SJSA1 (cell line): ENCODE data around the gene CYP26C1. TPM values are rescaled to one million over a fixed set of nuclear protein-coding genes. Genes with fewer than 3 reads are reported as not detected.
"Not testable (repeated sequence)": the region's sequence is repeated elsewhere in the genome, so short reads cannot be mapped to it uniquely, and the experiment has no call there.

Source experiments
- DNase-seq, 2 experiments: peaks; one replicate each; pipeline ENCODE4 v3.0.0-alpha.2; 2015 to 2020; ENCODE audit warnings: low spot score in 2 of 2, low read depth in 1 of 2
- H3K27ac ChIP-seq: fragments of 250-450 bp; sonication (Bioruptor Pico); 2 replicates; pipeline ENCODE4 v1.5.1; 2020; ENCODE audit warnings: mild to moderate bottlenecking, moderate library complexity
- H3K27me3 ChIP-seq: fragments of 250-450 bp; sonication (Bioruptor Pico); replicated peaks from 2 replicates; pipeline ENCODE4 v1.5.1; 2020; ENCODE audit warnings: mild to moderate bottlenecking, moderate library complexity
- H3K36me3 ChIP-seq: fragments of 250-450 bp; sonication (Bioruptor Pico); 2 replicates; pipeline ENCODE4 v1.5.1; 2020; ENCODE audit warnings: mild to moderate bottlenecking
- H3K4me1 ChIP-seq: fragments of 250-450 bp; sonication (Bioruptor Pico); replicated peaks from 2 replicates; pipeline ENCODE4 v1.6.1; 2021; ENCODE audit warnings: mild to moderate bottlenecking
- H3K4me3 ChIP-seq: fragments of 250-450 bp; sonication (Bioruptor Pico); 2 replicates; pipeline ENCODE4 v1.5.1; 2020; ENCODE audit warnings: mild to moderate bottlenecking
- H3K9me3 ChIP-seq: fragments of 250-450 bp; sonication (Bioruptor Pico); replicated peaks from 2 replicates; pipeline ENCODE4 v1.5.1; 2020; ENCODE audit warnings: mild to moderate bottlenecking
- total RNA-seq: library from RNA; depleted of rRNA; stranded (reverse); fragments of >200 nt; shearing (Covaris generic); gene quantifications from 2 replicates; pipeline ENCODE4 v1.2.3, GENCODE V29; 2014

CYP26C1 gene
- total RNA-seq, 1 experiment from 2014 or later = not detected

DNA sequence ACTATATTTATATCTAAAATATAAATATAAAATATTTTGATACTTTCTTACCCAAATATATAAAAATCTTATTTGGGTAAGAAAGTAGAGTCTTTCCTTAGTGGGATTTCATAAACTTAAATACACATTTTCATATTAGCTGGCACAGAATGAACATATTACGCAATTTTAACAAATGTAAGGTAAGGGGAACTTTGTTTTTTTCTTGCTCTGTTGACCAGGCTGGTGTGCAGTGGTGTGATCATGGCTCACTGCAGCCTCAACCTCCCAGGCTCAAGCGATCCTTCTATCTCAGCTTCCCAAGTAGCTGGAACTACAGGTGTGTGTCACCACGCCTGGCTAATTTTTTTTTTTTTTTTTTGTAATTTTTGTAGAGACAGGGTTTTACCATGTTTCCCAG lies 31.4 kb downstream of the CYP26C1 start:
- Histone ChIP-seq H3K9me3 (no peaks in the 10 kb centered on the region), H3K36me3 (no peaks in the 10 kb centered on the region), H3K27me3 (no peaks in the 10 kb centered on the region), H3K4me1 (no peaks in the 10 kb centered on the region), H3K27ac (no peak overlapping the region), H3K4me3 (no peak overlapping the region)
- DNase-seq = peak in 1 of 2 experiments; percentile 6

DNA sequence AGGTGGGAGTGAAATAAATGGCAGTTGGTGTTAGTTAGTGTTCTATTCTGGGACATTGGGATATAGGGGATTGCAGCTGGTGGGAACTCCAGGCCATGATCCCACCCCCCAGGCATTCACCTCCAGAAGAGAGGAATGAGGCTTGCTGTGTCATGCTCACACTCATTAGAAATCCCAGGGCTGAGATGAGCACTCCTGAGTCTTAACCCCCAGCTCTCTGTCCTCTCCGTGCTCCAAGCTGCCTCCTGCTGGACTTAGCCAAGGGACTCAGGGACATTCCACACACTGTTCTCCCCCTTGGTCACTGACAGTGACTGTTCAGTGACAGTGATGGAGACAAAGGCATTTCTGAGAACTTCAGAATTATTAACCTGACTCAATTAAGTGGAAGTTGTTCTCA lies 34.6 kb downstream of the CYP26C1 start:
- DNase-seq = peak in 1 of 2 experiments; percentile 19

DNA sequence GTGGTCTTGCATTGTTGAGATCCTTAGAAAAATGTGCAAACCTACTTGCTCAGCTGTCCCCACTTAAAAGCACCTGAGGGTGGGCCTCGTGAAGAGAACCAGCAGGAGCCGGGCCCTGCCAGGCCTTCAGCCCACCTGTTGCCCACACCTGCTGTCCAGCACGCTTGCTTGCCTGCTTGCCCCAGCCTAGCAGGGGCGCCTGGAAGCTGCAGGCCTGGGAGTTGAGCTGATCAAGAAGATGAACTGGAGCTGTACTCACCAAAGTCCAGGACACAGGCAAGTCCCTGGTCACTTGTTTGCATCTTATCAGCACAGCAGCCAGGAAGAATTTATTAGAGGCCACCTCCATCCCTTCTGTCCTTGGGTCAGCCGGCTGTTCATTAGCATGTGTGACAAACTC lies 36.3 kb downstream of the CYP26C1 start:
- Histone ChIP-seq H3K9me3 (no peaks in the 10 kb centered on the region), H3K27ac (no peak overlapping the region), H3K36me3 (no peaks in the 10 kb centered on the region), H3K27me3 (no peaks in the 10 kb centered on the region), H3K4me3 (no peak overlapping the region), H3K4me1 (no peaks in the 10 kb centered on the region)
- peak in 1 of 2 experiments; percentile 25 for DNase-seq

More for the DNA sequence above, 34.6 kb downstream of the CYP26C1 start:
- no peaks in the 10 kb centered on the region for H3K36me3 ChIP-seq
- H3K27ac ChIP-seq = no peak overlapping the region
- H3K27me3 ChIP-seq = no peaks in the 10 kb centered on the region
- H3K4me3 ChIP-seq = no peak overlapping the region
- H3K9me3 ChIP-seq = no peaks in the 10 kb centered on the region
- H3K4me1 ChIP-seq = no peaks in the 10 kb centered on the region

DNA sequence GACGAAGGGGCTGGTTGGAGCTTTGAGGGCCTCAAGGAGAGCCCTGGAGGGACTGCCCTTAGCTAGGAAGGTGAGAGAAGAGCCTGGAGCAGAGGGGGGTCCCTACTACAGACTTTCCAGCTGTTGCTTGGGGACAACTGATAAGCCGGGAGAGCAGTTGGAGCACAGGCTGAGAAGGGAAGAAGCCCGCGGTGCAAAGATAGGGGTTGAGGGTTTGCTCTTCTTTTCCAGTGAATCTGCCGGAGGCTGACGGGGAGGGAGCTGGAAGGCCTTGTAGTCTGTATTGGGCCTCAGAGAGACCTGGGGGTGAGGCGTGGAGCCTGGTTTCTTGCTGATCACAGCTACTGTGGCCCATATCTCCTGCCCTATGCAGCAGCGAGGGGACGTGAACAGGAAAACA lies 36.8 kb downstream of the CYP26C1 start:
- H3K4me1 ChIP-seq = no peaks in the 10 kb centered on the region
- H3K9me3 ChIP-seq = no peaks in the 10 kb centered on the region
- H3K4me3 ChIP-seq = no peak overlapping the region
- no peaks in the 10 kb centered on the region for H3K36me3 ChIP-seq
- no peak overlapping the region for H3K27ac ChIP-seq
- H3K27me3 ChIP-seq = no peaks in the 10 kb centered on the region
- DNase-seq = peak in 1 of 2 experiments; percentile 21

DNA sequence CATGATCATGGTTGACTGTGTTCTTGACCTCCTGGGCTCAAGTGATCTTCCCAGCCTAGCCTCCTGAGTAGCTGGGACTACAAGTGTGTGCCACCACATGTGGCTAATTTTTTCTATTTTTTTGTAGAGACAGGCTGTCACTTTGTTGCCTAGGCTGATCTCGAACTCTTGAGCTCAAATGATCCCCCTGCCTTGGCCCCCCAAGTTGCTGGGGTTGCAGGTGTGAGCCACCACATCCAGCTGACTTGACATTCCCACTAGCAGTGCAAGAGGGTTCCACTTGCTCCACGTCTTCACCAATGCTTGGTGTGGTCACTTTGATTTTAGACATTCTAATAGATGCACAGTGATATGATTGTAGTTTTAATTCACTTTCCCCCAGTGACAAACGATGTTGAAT lies 38.2 kb downstream of the CYP26C1 start:
- H3K9me3 ChIP-seq = no peaks in the 10 kb centered on the region
- DNase-seq = no peak
- no peaks in the 10 kb centered on the region for H3K4me1 ChIP-seq
- no peak overlapping the region for H3K4me3 ChIP-seq
- H3K36me3 ChIP-seq = no peaks in the 10 kb centered on the region
- H3K27me3 ChIP-seq = no peaks in the 10 kb centered on the region
- no peak overlapping the region for H3K27ac ChIP-seq

DNA sequence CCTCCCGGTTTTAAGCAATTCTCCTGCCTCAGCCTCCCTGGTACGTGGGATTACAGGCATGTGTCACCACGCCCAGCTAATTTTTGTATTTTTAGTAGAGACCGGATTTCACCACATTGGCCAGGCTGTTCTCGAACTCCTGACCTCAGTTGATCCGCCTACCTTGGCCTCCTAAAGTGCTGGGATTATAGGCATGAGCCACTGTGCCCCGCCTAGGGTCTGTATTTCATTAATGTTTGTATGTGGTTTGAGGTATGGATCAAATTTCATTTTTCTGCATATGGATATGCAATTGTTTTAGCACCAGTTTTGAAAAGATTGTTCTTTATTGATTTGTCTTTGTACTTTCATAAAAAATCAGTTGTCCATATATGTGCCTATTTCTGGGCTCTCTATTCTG lies 39.1 kb downstream of the CYP26C1 start:
- H3K4me3 ChIP-seq = no peak overlapping the region
- DNase-seq = peak in 1 of 2 experiments; percentile 13
- no peaks in the 10 kb centered on the region for H3K27me3 ChIP-seq
- no peaks in the 10 kb centered on the region for H3K4me1 ChIP-seq
- no peaks in the 10 kb centered on the region for H3K9me3 ChIP-seq
- H3K36me3 ChIP-seq = no peaks in the 10 kb centered on the region
- H3K27ac ChIP-seq = no peak overlapping the region

DNA sequence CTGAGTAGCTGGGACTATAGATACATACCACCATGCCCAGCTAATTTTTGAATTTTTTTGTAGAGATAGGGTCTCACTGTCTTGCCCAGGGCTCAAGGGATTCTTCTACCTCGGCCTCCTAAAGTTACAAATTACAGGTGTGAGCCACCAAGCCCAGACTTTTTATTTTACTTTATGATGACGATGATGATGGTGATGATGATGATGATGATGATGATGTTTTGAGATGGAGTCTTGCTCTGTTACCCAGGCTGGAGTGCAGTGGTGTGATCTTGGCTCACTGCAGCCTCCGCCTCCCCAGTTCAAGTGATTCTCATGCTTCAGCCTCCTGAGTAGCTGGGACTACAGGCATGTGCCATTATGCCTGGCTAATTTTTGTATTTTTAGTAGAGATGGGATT lies 40.5 kb downstream of the CYP26C1 start:
- H3K4me1 ChIP-seq, H3K36me3 ChIP-seq, H3K9me3 ChIP-seq, H3K27me3 ChIP-seq, H3K4me3 ChIP-seq, DNase-seq, H3K27ac ChIP-seq: not testable (repeated sequence)

DNA sequence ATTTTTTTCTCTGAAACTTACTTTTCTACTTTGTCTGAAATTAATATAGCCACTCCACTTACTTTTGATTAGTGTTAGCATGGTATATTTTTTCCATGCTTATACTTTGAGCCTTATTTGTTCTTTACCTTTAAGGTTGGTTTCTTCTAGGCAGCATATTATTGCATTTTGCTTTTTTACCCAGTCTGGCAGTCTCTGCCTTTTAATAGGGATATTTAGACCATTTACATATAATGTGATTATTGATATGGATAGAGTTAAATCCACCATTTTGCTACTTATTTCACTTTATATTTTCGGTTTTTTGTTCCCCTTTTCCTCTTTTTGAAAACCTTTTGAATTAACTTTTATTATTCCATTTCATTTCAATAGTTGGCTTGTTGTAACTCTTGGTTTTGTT lies 43.4 kb downstream of the CYP26C1 start:
- Histone ChIP-seq H3K9me3 (peaks cover 4% of the 10 kb centered on the region; the same call in 1 of the 2 replicates), H3K4me3 (no peak overlapping the region), H3K27me3 (no peaks in the 10 kb centered on the region), H3K4me1 (no peaks in the 10 kb centered on the region), H3K27ac (no peak overlapping the region), H3K36me3 (no peaks in the 10 kb centered on the region)
- DNase-seq = no peak

DNA sequence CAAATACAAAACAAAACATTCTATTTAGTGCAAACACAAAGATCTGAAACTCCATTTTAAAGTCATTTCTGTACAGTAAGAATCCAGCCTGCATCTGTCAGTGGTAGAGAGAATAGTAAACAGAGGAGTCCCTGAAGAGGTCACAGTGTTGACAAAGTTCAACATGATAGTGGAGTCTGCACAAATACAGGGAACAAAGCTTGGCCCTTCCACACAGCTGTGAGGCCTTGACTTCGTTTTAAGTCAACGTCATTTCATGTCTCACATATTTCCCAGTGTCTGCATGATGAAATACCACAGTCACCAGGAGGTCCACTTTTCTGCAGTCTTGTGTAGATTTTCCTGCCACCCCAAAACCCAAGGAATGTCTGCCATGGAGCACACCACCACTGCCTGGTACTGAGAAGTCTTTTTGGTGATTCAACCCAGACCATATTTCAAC lies 46.1 kb downstream of the CYP26C1 start:
- Histone ChIP-seq H3K27me3 (no peaks in the 10 kb centered on the region), H3K9me3 (peaks cover 4% of the 10 kb centered on the region; the same call in 1 of the 2 replicates), H3K36me3 (no peaks in the 10 kb centered on the region), H3K4me3 (no peak overlapping the region), H3K4me1 (no peaks in the 10 kb centered on the region), H3K27ac (no peak overlapping the region)
- DNase-seq = peak; percentile 4 to 12

DNA sequence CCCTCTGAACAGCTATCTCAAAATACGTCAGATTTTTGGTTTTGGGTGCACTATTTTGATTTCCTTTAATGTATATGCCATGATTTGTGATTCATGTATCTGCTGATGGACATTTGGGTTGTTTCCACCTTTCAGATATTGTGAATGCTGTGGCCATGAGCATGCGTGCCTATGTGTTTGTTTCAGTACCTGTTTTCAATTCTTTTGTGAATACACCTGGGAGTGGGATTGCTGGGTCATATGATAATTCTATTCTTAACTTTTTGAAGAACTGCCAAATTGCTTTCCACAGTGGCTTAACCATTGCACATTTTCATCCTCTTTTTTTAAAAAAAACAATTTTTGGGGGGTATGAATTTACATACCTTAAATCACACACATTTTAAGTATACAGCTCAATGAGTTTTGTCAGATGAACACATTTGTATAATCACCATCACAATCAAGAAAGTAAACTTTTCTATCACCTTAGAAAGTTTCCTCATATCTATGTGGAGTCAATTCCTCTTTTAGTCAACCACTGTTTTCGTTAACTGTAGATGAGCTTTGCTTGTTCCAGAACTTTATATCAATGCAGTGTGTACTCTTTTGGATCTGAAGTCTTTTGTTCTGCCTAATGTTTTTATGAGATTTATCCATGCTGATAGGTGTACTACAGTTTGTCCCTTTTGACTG lies 50.0 kb downstream of the CYP26C1 start:
- H3K4me1 ChIP-seq = 0 out of 2 replicates have a peak, but pooled peaks cover 3% of the 10 kb centered on the region
- H3K9me3 ChIP-seq = peaks cover 7% of the 10 kb centered on the region; the same call in 1 of the 2 replicates
- no peak overlapping the region for H3K4me3 ChIP-seq
- H3K27ac ChIP-seq = no peak overlapping the region
- DNase-seq = no peak
- no peaks in the 10 kb centered on the region for H3K27me3 ChIP-seq
- H3K36me3 ChIP-seq = no peaks in the 10 kb centered on the region

DNA sequence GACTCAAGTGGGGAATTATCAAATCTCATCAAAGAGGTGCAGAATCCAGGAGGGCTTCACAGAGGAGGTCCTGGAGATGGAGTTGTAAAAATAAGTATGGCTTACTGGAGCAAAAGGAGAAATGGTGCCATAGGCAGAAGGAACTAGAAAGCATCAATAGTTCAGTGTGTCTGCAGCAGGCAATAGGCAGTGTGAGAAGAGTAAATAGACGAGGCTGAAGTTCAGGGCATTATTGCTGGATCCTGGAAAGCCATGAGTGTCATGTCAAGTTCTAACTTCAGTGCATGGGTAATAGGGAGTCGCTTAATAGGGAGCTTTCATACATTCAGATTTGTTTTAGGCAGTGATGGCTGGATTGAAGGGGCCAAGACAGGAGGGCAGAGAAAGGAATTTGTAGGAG lies 52.4 kb downstream of the CYP26C1 start:
- Histone ChIP-seq H3K4me1 (0 out of 2 replicates have a peak, but pooled peaks cover 4% of the 10 kb centered on the region), H3K27me3 (no peaks in the 10 kb centered on the region), H3K27ac (no peak overlapping the region), H3K4me3 (no peak overlapping the region), H3K36me3 (no peaks in the 10 kb centered on the region), H3K9me3 (peaks cover 7% of the 10 kb centered on the region; the same call in 1 of the 2 replicates)
- DNase-seq = no peak

DNA sequence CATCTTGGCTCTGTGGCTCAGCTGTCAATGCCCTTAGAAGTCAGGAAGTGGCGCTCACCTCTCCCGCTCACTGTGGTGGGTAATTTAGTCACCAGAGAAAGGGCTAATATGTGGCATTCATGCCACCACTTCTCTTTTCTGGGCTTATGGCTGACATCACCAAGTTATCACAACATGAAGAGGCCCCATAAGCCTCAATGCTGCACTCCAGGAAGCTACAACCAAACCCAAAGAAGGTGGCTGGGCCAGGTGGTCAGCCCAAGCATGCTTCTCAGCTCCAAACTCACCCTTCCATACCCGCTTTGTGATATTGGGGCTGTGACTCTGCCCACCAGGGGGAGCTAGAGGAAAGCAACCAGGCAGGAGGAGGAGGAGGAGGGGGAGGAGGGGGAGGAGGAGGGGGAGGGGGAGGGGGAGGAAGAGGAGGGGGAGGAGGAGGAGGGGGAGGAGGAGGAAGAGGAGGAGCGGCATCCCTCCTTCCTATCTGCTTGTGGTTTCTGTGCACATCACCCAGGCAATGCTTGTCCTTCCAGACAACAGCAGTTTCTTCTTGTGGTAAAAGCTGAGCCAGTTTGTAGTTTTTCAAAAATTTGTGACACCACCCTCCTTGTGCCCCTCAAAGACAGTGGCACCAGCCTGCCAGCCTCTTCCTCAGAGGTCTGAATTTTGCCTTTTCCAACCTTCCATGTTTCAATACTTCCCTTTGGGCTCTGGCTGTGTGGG lies 55.2 kb downstream of the CYP26C1 start:
- H3K9me3 ChIP-seq = peaks cover 7% of the 10 kb centered on the region; the same call in 1 of the 2 replicates
- no peaks in the 10 kb centered on the region for H3K36me3 ChIP-seq
- DNase-seq = peak; percentile 40 to 64
- 0 out of 2 replicates have a peak, but pooled peaks cover 4% of the 10 kb centered on the region for H3K4me1 ChIP-seq
- H3K27ac ChIP-seq = no peak overlapping the region
- H3K4me3 ChIP-seq = no peak overlapping the region
- no peaks in the 10 kb centered on the region for H3K27me3 ChIP-seq
